SK-N-SH (cell line): ENCODE measurements around the gene FAM171A2. TPM values are rescaled to one million over a fixed set of nuclear protein-coding genes. Genes with fewer than 3 reads are reported as not detected.

Experiments used
- CTCF ChIA-PET: fragments of 300-600, 350-600 bp; formaldehyde crosslinking; extraction: SDS; loops from one replicate; lab custom pipeline; 2021; lab: Yijun Ruan, JAX
- POLR2A ChIA-PET: fragments of 350-600 bp; sonication (Branson Sonifier 250); formaldehyde crosslinking; extraction: SDS; loops from one replicate; lab custom pipeline; 2020; ENCODE audit warnings: antibody characterized with exemption, inconsistent platforms; lab: Yijun Ruan, JAX
- DNase-seq: peaks from one replicate; pipeline ENCODE4 v3.0.0; 2012
- H2AFZ ChIP-seq: fragments of 200-600 bp; sonication (generic); 2 replicates; pipeline ENCODE4 v1.8.1; 2016; ENCODE audit warnings: antibody characterized with exemption, mild to moderate bottlenecking, low read depth
- H3F3A ChIP-seq: fragments of 200-600 bp; sonication (generic); replicated peaks from 2 replicates; pipeline ENCODE3; 2016; ENCODE audit warnings: antibody characterized with exemption, mild to moderate bottlenecking; ENCODE audit not compliant: insufficient read depth
- H3K27ac ChIP-seq, 2 experiments: fragments of 200-500 bp in 1 of 2; fragments of 200-600 bp in 1 of 2; sonication (Bioruptor generic) in 1 of 2; sonication (generic), shearing (Covaris generic) in 1 of 2; 2 replicates each; pipeline versions ENCODE4 v1.5.1 to v1.6.1; 2014 to 2016; ENCODE audit warnings: low read depth in 2 of 2, inconsistent platforms in 1 of 2, low read length in 1 of 2, mild to moderate bottlenecking in 1 of 2, mixed read lengths in 1 of 2
- H3K27me3 ChIP-seq: fragments of 200-600 bp; sonication (generic), shearing (Covaris generic); 2 replicates; pipeline ENCODE4 v1.6.1; 2016; ENCODE audit warnings: mixed run types; ENCODE audit not compliant: insufficient read depth
- H3K36me3 ChIP-seq, 2 experiments: fragments of 200-500 bp in 1 of 2; fragments of 200-600 bp in 1 of 2; sonication (Bioruptor generic) in 1 of 2; sonication (generic) in 1 of 2; replicated peaks in 1 of 2; 2 replicates each; pipeline versions ENCODE3 to v1.5.1; 2014 to 2016; ENCODE audit warnings: low read length in 1 of 2, mild to moderate bottlenecking in 1 of 2; ENCODE audit not compliant: insufficient read depth in 2 of 2, control insufficient read depth in 1 of 2
- H3K4me1 ChIP-seq, 2 experiments: fragments of 200-500 bp in 1 of 2; fragments of 200-600 bp in 1 of 2; sonication (Bioruptor generic) in 1 of 2; sonication (generic), shearing (Covaris generic) in 1 of 2; 2 replicates each; pipeline versions ENCODE4 v1.5.1 to v1.6.1; 2014 to 2016; ENCODE audit warnings: low read depth in 1 of 2, low read length in 1 of 2, mixed run types in 1 of 2; ENCODE audit not compliant: insufficient read depth in 2 of 2, control insufficient read depth in 1 of 2
- H3K4me2 ChIP-seq: fragments of 200-600 bp; sonication (generic), shearing (Covaris generic); 2 replicates; pipeline ENCODE4 v1.6.1; 2017; ENCODE audit warnings: mixed run types
- H3K4me3 ChIP-seq, 2 experiments: fragments of 200-500 bp in 1 of 2; fragments of 200-600 bp in 1 of 2; sonication (Bioruptor generic) in 1 of 2; sonication (generic), shearing (Covaris generic) in 1 of 2; 2 replicates each; pipeline versions ENCODE4 v1.5.1 to v1.8.1; 2014 to 2016; ENCODE audit warnings: low read depth in 2 of 2, inconsistent platforms in 1 of 2, low read length in 1 of 2, mild to moderate bottlenecking in 1 of 2, mixed read lengths in 1 of 2, moderate library complexity in 1 of 2
- H3K79me2 ChIP-seq: fragments of 200-600 bp; sonication (generic); 2 replicates; pipeline ENCODE4 v1.8.1; 2017; ENCODE audit warnings: mild to moderate bottlenecking; ENCODE audit not compliant: insufficient read depth
- H3K9ac ChIP-seq: fragments of 200-600 bp; sonication (generic); 2 replicates; pipeline ENCODE4 v1.6.1; 2017; ENCODE audit warnings: mixed run types
- H3K9me2 ChIP-seq: fragments of 200-600 bp; sonication (generic); 2 replicates; pipeline ENCODE4 v1.6.1; 2017; ENCODE audit warnings: mixed run types
- H3K9me3 ChIP-seq: fragments of 200-600 bp; sonication (generic); 2 replicates; pipeline ENCODE4 v1.6.1; 2017; ENCODE audit warnings: mixed run types, mild to moderate bottlenecking, moderate library complexity
- H4K20me1 ChIP-seq: fragments of 200-600 bp; sonication (generic); 2 replicates; pipeline ENCODE4 v1.6.1; 2017; ENCODE audit warnings: mild to moderate bottlenecking, mixed run types; ENCODE audit not compliant: insufficient read depth
- CTCF ChIP-seq: fragments of 200-600 bp; sonication (generic); IDR thresholded peaks from 2 replicates; pipeline ENCODE4 v1.6.1; 2017; ENCODE audit warnings: antibody characterized with exemption, mild to moderate bottlenecking, moderate library complexity
- FOSL2 ChIP-seq: IDR thresholded peaks from 2 replicates; pipeline ENCODE4 v1.4.0; 2012; ENCODE audit warnings: low read depth, mild to moderate bottlenecking, moderate library complexity, borderline replicate concordance
- FOXM1 ChIP-seq: IDR thresholded peaks from 2 replicates; pipeline ENCODE4 v1.4.0; 2012; ENCODE audit warnings: low read depth, mild to moderate bottlenecking
- GATA2 ChIP-seq: sonication (generic); formaldehyde crosslinking; IDR thresholded peaks from 2 replicates; pipeline ENCODE4 v1.5.0; 2020; ENCODE audit warnings: mild to moderate bottlenecking, missing genetic modification reagents
- NFIC ChIP-seq: IDR thresholded peaks from 2 replicates; pipeline ENCODE4 v1.4.0; 2012; ENCODE audit warnings: borderline replicate concordance
- POLR2AphosphoS5 ChIP-seq: IDR thresholded peaks from 2 replicates; pipeline ENCODE4 v1.6.1; 2012; ENCODE audit warnings: low read depth, low read length
- USF1 ChIP-seq: IDR thresholded peaks from 2 replicates; pipeline ENCODE4 v1.4.0; 2012; ENCODE audit warnings: low read depth, borderline replicate concordance
- WGBS: methylation state at CpG from one replicate; pipeline ENCODE4 v1.1.6; 2017; ENCODE audit warnings: low lambda C conversion rate; 5-methylcytosine and 5-hydroxymethylcytosine counted together
- polyA plus RNA-seq, 3 experiments: library from polyadenylated mRNA; depleted of rRNA; stranded (reverse); fragments of >200 nt; gene quantifications; 2 replicates each; pipeline ENCODE4 v1.2.3, GENCODE V29; 2012
- TF ChIP-seq, protein P1 (sequence below): fragments of 150-350 bp; IDR thresholded peaks from 2 replicates; pipeline ENCODE4 v1.6.1; 2016; ENCODE audit warnings: mild to moderate bottlenecking, low read depth, low read length

FAM171A2 gene
- polyA plus RNA-seq, 1 of the 3 experiments (the other 2 are of a cell fraction), result 4.9 TPM

GRCh38 chr17:44361292-44362260 lies 2.1 kb downstream of the FAM171A2 start:
- POLR2A ChIA-PET, result interaction anchor here (2.6 kb wide), 1 partner anchor 10 kb away, joined by 11 read pairs; no protein-coding TSS in a partner anchor
- peaks cover 11% of the 10 kb centered on the region; the same call in 1 of the 2 replicates for H4K20me1 ChIP-seq

More at GRCh38 chr17:44361292-44362260, 2.1 kb downstream of the FAM171A2 start:
- TF ChIP-seq POLR2AphosphoS5 (no peak), NFIC (peak; percentile 35; the same call in 1 of the 2 replicates), FOXM1 (no peak), FOSL2 (no peak), USF1 (no peak), GATA2 (no peak), CTCF (no peak)
- TF ChIP-seq, protein P1, sequence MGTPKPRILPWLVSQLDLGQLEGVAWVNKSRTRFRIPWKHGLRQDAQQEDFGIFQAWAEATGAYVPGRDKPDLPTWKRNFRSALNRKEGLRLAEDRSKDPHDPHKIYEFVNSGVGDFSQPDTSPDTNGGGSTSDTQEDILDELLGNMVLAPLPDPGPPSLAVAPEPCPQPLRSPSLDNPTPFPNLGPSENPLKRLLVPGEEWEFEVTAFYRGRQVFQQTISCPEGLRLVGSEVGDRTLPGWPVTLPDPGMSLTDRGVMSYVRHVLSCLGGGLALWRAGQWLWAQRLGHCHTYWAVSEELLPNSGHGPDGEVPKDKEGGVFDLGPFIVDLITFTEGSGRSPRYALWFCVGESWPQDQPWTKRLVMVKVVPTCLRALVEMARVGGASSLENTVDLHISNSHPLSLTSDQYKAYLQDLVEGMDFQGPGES, result no peak
- TF ChIP-seq, all 33 proteins: peak for 1
- 74% methylated on average over 8 of the region's 11 CpGs for WGBS
- CTCF ChIA-PET, result interaction anchor here (0.9 to 7.6 kb wide), 7 partner anchors 12 to 418 kb away, joined by 3 to 85 read pairs (median 8); partner anchors contain the start of gene GRN
- Histone ChIP-seq H3K9me2 (no peaks in the 10 kb centered on the region), H3F3A (peaks cover 3% of the 10 kb centered on the region), H3K36me3 (peaks cover 0 to 2% of the 10 kb centered on the region in 2 experiments), H3K4me2 (peak overlapping the region; percentile 94; the same call in 1 of the 2 replicates), H3K79me2 (peaks cover 7% of the 10 kb centered on the region; the same call in 1 of the 2 replicates), H3K4me3 (no peak overlapping the region), H3K27me3 (no peaks in the 10 kb centered on the region; the same call in 1 of the 2 replicates), H3K4me1 (peaks cover 3 to 22% of the 10 kb centered on the region in 2 experiments; a peak in 1 of 4 replicates), H3K27ac (no peak overlapping the region; a peak in 1 of 4 replicates), H2AFZ (no peak overlapping the region), H3K9ac (no peak overlapping the region), H3K9me3 (no peaks in the 10 kb centered on the region)
- DNase-seq, result peak; percentile 50
